ENCODE measurements around the gene GIT2. TPM values are rescaled to one million over a fixed set of nuclear protein-coding genes. Genes with fewer than 3 reads are reported as not detected.
A peak's percentile ranks its signal among the peaks of the same experiment; 100 is the strongest.

Gene GIT2
- total and polyA plus RNA-seq, 7 donors, result 10.8 to 29.7 (median 20.3) TPM

DNA sequence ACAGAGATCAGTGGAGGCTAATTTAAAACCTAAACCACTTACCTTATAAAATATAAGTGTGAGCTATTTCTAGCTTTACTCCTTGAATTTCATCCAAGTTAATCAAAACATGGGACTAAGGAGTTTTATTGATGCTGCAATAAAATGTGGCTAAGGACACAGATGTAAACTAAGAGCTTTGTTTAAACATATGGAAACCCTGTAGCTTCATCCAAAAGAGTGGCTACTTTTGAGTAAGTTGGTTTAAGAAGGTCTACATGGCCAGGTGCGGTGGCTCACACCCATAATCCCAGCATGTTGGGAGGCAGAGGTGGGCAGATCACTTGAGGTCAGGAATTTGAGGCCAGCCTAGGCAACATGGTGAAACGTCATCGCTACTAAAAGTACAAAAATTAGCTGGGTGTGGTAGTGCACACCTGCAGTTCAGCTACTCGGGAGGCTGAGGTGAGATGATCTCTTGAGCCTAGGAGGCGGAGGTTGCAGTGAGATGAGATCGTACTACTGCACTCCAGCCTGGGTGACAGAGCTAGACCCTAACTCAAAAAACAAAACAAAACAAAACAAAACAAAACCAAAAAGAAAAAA, 55.7 kb downstream of the GIT2 start:
- WGBS, 3 donors, result 91 to 94% (median 93%) methylated on average over 6 of the region's 6 CpGs

DNA sequence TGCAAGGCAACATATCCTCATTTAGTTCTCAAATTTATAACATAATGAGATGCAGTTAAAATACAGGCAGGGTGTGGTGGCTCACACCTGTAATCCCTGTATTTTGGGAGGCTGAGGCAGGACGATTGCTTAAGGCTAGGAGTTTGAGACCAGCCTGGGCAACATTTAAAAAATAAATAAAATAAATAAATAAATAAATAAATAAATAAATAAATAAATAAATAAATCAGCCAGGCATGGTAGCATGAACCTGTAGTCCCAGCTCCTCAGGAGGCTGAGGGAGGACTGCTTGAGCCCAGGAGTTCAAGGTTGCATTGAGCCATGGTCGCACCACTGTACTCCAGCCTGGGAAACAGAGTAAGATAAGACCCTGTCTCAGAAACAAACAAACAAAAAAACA, 56.7 kb downstream of the GIT2 start:
- TF ChIP-seq, protein P1, sequence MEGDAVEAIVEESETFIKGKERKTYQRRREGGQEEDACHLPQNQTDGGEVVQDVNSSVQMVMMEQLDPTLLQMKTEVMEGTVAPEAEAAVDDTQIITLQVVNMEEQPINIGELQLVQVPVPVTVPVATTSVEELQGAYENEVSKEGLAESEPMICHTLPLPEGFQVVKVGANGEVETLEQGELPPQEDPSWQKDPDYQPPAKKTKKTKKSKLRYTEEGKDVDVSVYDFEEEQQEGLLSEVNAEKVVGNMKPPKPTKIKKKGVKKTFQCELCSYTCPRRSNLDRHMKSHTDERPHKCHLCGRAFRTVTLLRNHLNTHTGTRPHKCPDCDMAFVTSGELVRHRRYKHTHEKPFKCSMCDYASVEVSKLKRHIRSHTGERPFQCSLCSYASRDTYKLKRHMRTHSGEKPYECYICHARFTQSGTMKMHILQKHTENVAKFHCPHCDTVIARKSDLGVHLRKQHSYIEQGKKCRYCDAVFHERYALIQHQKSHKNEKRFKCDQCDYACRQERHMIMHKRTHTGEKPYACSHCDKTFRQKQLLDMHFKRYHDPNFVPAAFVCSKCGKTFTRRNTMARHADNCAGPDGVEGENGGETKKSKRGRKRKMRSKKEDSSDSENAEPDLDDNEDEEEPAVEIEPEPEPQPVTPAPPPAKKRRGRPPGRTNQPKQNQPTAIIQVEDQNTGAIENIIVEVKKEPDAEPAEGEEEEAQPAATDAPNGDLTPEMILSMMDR (IDR thresholded peaks at IDR 0.05), result no peak
- DNase-seq (no peak), ATAC-seq (no peak)
- H3K27me3 ChIP-seq (ENCODE audit: insufficient read depth in 3 of 3, low read length in 2 of 3), result no peaks in the 10 kb centered on the region
- H3K4me3 ChIP-seq, result no peak overlapping the region
- 91 to 98% (median 98%) methylated on average over 2 of the region's 2 CpGs for WGBS, 3 donors
- H3K27ac ChIP-seq, result no peak overlapping the region
- H3K9me3 ChIP-seq, result no peaks in the 10 kb centered on the region
- no peaks in the 10 kb centered on the region for H3K4me1 ChIP-seq
- peaks cover 12 to 96% of the 10 kb centered on the region in 2 donors for H3K36me3 ChIP-seq (ENCODE audit: insufficient read depth in 1 of 2, low read depth in 1 of 2)
- intact Hi-C loops (cut with DNase I), result no loop called here

More for the DNA sequence above, 55.7 kb downstream of the GIT2 start:
- no peak overlapping the region for H3K4me3 ChIP-seq
- ATAC-seq (no peak), DNase-seq (no peak)
- TF ChIP-seq, protein P1 (IDR thresholded peaks at IDR 0.05), result no peak
- H3K36me3 ChIP-seq (ENCODE audit: insufficient read depth in 1 of 2, low read depth in 1 of 2), result peaks cover 12 to 95% of the 10 kb centered on the region in 2 donors
- H3K27me3 ChIP-seq (ENCODE audit: insufficient read depth in 3 of 3, low read length in 2 of 3), result no peaks in the 10 kb centered on the region
- intact Hi-C loops (cut with DNase I), result no loop called here
- no peaks in the 10 kb centered on the region for H3K4me1 ChIP-seq
- no peaks in the 10 kb centered on the region for H3K9me3 ChIP-seq
- H3K27ac ChIP-seq, result no peak overlapping the region

DNA sequence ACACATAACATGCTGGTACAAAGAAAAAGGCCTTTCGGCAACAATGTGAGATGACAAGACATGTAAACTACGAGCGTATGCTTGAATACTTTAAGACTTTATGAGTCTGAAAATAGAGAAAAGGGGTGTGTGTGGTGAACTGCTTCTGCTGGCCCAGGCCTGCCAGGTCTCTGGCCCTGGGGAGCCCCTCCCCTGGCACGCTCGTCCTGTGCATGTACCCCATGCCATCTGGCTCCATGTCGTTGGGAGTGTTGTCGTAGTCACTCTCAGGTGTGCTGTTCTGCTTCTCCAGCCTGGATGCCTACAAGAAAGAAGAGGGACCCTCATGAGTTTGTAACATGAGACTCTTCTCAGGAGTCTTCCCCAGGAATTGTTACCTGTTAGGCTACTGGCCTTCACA, 57.2 kb downstream of the GIT2 start:
- no peak for DNase-seq
- intact Hi-C loops (cut with DNase I), result no loop called here
- H3K36me3 ChIP-seq (ENCODE audit: insufficient read depth in 1 of 2, low read depth in 1 of 2), result peaks cover 12 to 96% of the 10 kb centered on the region in 2 donors
- no peak overlapping the region for H3K4me3 ChIP-seq
- no peak overlapping the region for H3K27ac ChIP-seq
- 92 to 94% (median 94%) methylated on average over 7 of the region's 7 CpGs for WGBS, 3 donors
- ATAC-seq, result no peak
- H3K27me3 ChIP-seq (ENCODE audit: insufficient read depth in 3 of 3, low read length in 2 of 3), result no peaks in the 10 kb centered on the region
- TF ChIP-seq, protein P1 (IDR thresholded peaks at IDR 0.05), result no peak
- H3K9me3 ChIP-seq, result no peaks in the 10 kb centered on the region
- no peaks in the 10 kb centered on the region for H3K4me1 ChIP-seq

DNA sequence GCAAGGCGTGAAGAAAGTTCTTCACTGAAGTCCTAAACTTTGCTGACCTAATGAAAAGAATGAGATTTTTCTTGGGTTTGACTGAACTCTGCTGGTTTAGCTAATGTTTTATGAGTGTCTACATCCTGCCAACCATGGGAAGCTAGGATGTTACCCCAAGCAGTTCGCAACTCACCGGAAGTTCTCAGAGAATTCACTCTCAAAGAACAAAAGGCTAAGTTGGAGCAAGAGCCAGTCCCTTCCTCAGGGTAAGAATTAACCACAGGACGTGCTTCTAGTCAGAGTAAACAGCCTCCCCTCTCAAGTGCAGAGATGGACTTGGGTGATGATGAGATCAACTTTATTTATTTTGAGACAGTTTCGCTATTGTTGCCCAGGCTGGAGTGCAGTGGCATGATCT, 58.8 kb downstream of the GIT2 start:
- WGBS, 3 donors, result 80 to 88% (median 82%) methylated on average over 5 of the region's 5 CpGs
- H3K9me3 ChIP-seq, result no peaks in the 10 kb centered on the region
- H3K36me3 ChIP-seq (ENCODE audit: insufficient read depth in 1 of 2, low read depth in 1 of 2), result peaks cover 12 to 98% of the 10 kb centered on the region in 2 donors
- DNase-seq (no peak), ATAC-seq (no peak)
- H3K4me1 ChIP-seq, result no peaks in the 10 kb centered on the region
- H3K27ac ChIP-seq, result no peak overlapping the region
- TF ChIP-seq, protein P1 (IDR thresholded peaks at IDR 0.05), result no peak
- no peak overlapping the region for H3K4me3 ChIP-seq
- intact Hi-C loops (cut with DNase I), result no loop called here
- H3K27me3 ChIP-seq (ENCODE audit: insufficient read depth in 3 of 3, low read length in 2 of 3), result no peaks in the 10 kb centered on the region

DNA sequence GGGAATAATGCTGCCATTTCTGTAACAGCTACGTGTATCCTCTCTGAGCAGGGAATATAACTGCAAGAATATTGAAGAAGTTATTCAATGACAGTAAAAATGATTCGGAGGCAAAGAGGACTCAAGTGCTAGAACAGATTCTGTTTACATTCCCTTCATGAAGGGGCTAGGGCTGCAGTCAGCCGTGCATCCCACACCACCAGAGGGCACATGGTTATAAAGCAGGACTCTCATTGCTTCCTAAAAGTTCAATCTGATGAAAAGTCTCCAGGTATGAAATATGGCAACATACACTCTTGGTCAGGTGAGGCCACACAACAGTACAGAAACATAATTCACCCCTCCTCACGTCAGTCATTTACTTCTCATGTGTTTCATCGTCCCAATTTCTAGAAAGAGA, 62.1 kb downstream of the GIT2 start:
- Histone ChIP-seq H3K4me1 (no peaks in the 10 kb centered on the region), H3K27me3 (ENCODE audit: insufficient read depth in 3 of 3, low read length in 2 of 3) (no peaks in the 10 kb centered on the region), H3K27ac (no peak overlapping the region), H3K36me3 (ENCODE audit: insufficient read depth in 1 of 2, low read depth in 1 of 2) (peaks cover 17 to 100% of the 10 kb centered on the region in 2 donors), H3K9me3 (no peaks in the 10 kb centered on the region), H3K4me3 (no peak overlapping the region)
- WGBS, 3 donors, result 66 to 73% (median 68%) methylated on average over 5 of the region's 5 CpGs
- no peak for DNase-seq
- intact Hi-C loops (cut with DNase I), result no loop called here
- ATAC-seq, result peak in 1 of 4 donors; percentile 48
- TF ChIP-seq, protein P1 (IDR thresholded peaks at IDR 0.05), result no peak
